ENCODE data around the gene RAD51B. TPM values are rescaled to one million over a fixed set of nuclear protein-coding genes. Genes with fewer than 3 reads are reported as not detected.
A peak's percentile ranks its signal among the peaks of the same experiment; 100 is the strongest.

The RAD51B gene
- total and polyA plus RNA-seq, 3 donors from 2014 or later: 5.5 to 22.5 (median 19.1) TPM

- Histone ChIP-seq H3K27ac (no peak overlapping the region), H3K9me3 (no peaks in the 10 kb centered on the region), H3K4me3 (no peak overlapping the region), H3K27me3 (no peaks in the 10 kb centered on the region), H3K36me3 (ENCODE audit: low read depth, missing control alignments) (no peaks in the 10 kb centered on the region), H3K4me1 (peaks cover 5% of the 10 kb centered on the region)
- DNase-seq: no peak
- TF ChIP-seq CTCF (IDR thresholded peaks at IDR 0.05): no peak
- TF ChIP-seq POLR2A (IDR thresholded peaks at IDR 0.05): no peak
- 92 to 93% methylated on average over 6 of the region's 6 CpGs for WGBS, 2 donors
- intact Hi-C loops (cut with DNase I; ENCODE audit: low total_unique reads): no loop called here
These were observed 679.9 kb downstream of the RAD51B start for GRCh38 chr14:68499451-68499850.

GRCh38 chr14:68501171-68501570, 681.6 kb downstream of the RAD51B start:
- H3K4me1 ChIP-seq: peaks cover 6% of the 10 kb centered on the region
- H3K4me3 ChIP-seq: no peak overlapping the region
- DNase-seq: no peak
- no peaks in the 10 kb centered on the region for H3K36me3 ChIP-seq (ENCODE audit: low read depth, missing control alignments)
- no peak for TF ChIP-seq CTCF (IDR thresholded peaks at IDR 0.05)
- no peak for TF ChIP-seq POLR2A (IDR thresholded peaks at IDR 0.05)
- no peaks in the 10 kb centered on the region for H3K27me3 ChIP-seq
- intact Hi-C loops (cut with DNase I; ENCODE audit: low total_unique reads): no loop called here
- 96 to 100% methylated on average over 2 to 3 of the region's 3 CpGs for WGBS, 2 donors
- H3K9me3 ChIP-seq: no peaks in the 10 kb centered on the region
- no peak overlapping the region for H3K27ac ChIP-seq

- no peaks in the 10 kb centered on the region for H3K9me3 ChIP-seq
- peaks cover 10% of the 10 kb centered on the region for H3K4me1 ChIP-seq
- 84 to 94% methylated on average over 8 to 9 of the region's 9 CpGs for WGBS, 2 donors
These were observed 682.1 kb downstream of the RAD51B start for GRCh38 chr14:68501614-68502052.

GRCh38 chr14:68502230-68502629, 682.7 kb downstream of the RAD51B start:
- Histone ChIP-seq H3K4me3 (no peak overlapping the region), H3K9me3 (no peaks in the 10 kb centered on the region), H3K27ac (no peak overlapping the region), H3K4me1 (peaks cover 14% of the 10 kb centered on the region), H3K27me3 (no peaks in the 10 kb centered on the region), H3K36me3 (ENCODE audit: low read depth, missing control alignments) (no peaks in the 10 kb centered on the region)
- WGBS, 2 donors: 90 to 92% methylated on average over 8 of the region's 8 CpGs
- intact Hi-C loops (cut with DNase I; ENCODE audit: low total_unique reads): no loop called here
- no peak for DNase-seq
- TF ChIP-seq POLR2A (IDR thresholded peaks at IDR 0.05) (no peak), CTCF (IDR thresholded peaks at IDR 0.05) (no peak)

More at GRCh38 chr14:68501614-68502052, 682.1 kb downstream of the RAD51B start:
- H3K27ac ChIP-seq: no peak overlapping the region
- H3K27me3 ChIP-seq: no peaks in the 10 kb centered on the region
- peak; percentile 66 for DNase-seq
- H3K4me3 ChIP-seq: no peak overlapping the region
- H3K36me3 ChIP-seq (ENCODE audit: low read depth, missing control alignments): no peaks in the 10 kb centered on the region
- no peak for TF ChIP-seq CTCF (IDR thresholded peaks at IDR 0.05)
- no peak for TF ChIP-seq POLR2A (IDR thresholded peaks at IDR 0.05)
- intact Hi-C loops (cut with DNase I; ENCODE audit: low total_unique reads): no loop called here

GRCh38 chr14:68503186-68503825, 683.7 kb downstream of the RAD51B start:
- no peaks in the 10 kb centered on the region for H3K9me3 ChIP-seq
- no peak for DNase-seq
- intact Hi-C loops (cut with DNase I; ENCODE audit: low total_unique reads): no loop called here
- H3K4me3 ChIP-seq: no peak overlapping the region
- TF ChIP-seq CTCF (IDR thresholded peaks at IDR 0.05) (no peak), POLR2A (IDR thresholded peaks at IDR 0.05) (no peak)
- peaks cover 14% of the 10 kb centered on the region for H3K4me1 ChIP-seq
- WGBS, 2 donors: 94 to 95% methylated on average over 7 of the region's 7 CpGs
- H3K36me3 ChIP-seq (ENCODE audit: low read depth, missing control alignments): no peaks in the 10 kb centered on the region
- no peaks in the 10 kb centered on the region for H3K27me3 ChIP-seq
- no peak overlapping the region for H3K27ac ChIP-seq
